T-helper 22 cell (primary cell): ENCODE data around the gene ROBO2.

Source experiments
- DNase-seq: peaks from one replicate; pipeline ENCODE4 v3.0.0-alpha.2; 2020; ENCODE audit warnings: low read depth

Gene ROBO2

GRCh38 chr3:77039606-77040171 is at the start of gene ROBO2:
Gene ROBO2, plus strand, starts transcription at chr3:77040099. Its CDS starts 687 bp downstream, at chr3:77040786.
- DNase-seq: no peak

DNA sequence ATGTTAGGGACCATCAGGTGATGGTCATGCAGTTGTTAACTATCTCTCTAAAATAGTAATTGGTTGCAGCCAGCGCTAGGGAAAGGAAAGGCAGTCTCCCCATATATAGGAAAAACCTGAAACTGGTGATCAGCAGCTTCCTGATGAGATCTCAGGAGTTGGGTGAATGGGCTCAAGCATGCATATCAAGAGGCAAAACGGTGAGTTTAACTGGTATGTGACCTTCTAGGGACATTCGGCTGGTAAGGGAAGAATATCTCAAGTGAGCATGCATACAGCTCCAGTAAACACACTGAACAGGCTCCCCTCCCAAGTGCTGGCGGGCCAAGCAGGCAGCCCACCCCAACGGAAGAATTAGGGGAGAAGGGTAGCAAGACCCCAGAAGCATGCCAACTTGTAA is 49.3 kb upstream of the ROBO2 start:
- no peak for DNase-seq

- DNase-seq: no peak
These were observed 48.7 kb upstream of the ROBO2 start for GRCh38 chr3:76991165-76991564.

- DNase-seq: no peak
These were observed 42.2 kb upstream of the ROBO2 start for GRCh38 chr3:76997733-76998132.

GRCh38 chr3:76998555-76998954 is 41.3 kb upstream of the ROBO2 start:
- no peak for DNase-seq

GRCh38 chr3:77001062-77001701 is 38.7 kb upstream of the ROBO2 start:
- no peak for DNase-seq

- no peak for DNase-seq
These were observed 25.7 kb upstream of the ROBO2 start for GRCh38 chr3:77014226-77014625.

DNA sequence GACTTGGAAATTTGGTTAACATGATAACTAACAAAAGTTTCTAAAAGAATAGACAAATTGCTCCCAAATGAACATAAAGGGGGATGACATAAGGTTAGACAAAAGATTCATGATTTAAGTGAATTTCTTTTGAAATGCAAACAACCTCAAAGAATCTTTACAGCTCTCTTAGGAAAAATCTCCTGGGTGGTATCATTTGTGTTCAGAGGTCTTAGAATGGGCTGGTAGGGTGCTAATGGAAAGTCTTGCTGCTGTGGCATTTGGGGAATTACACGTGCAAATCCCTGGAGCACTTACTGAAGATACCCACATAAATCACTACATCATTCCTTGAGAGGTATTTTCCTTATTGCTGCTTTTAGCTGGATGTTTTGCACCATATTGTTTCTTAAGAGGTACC is 14.4 kb upstream of the ROBO2 start:
- no peak for DNase-seq

- no peak for DNase-seq
These were observed 12.8 kb upstream of the ROBO2 start for GRCh38 chr3:77026904-77027634.

- no peak for DNase-seq
These were observed 11.9 kb upstream of the ROBO2 start for GRCh38 chr3:77028005-77028404.

GRCh38 chr3:77038468-77038929 is 1.4 kb upstream of the ROBO2 start:
- no peak for DNase-seq

- no peak for DNase-seq
These were observed 831 bp upstream of the ROBO2 start for GRCh38 chr3:77038930-77039605.

GRCh38 chr3:77040216-77040615 is 317 bp downstream of the ROBO2 start:
- no peak for DNase-seq

DNA sequence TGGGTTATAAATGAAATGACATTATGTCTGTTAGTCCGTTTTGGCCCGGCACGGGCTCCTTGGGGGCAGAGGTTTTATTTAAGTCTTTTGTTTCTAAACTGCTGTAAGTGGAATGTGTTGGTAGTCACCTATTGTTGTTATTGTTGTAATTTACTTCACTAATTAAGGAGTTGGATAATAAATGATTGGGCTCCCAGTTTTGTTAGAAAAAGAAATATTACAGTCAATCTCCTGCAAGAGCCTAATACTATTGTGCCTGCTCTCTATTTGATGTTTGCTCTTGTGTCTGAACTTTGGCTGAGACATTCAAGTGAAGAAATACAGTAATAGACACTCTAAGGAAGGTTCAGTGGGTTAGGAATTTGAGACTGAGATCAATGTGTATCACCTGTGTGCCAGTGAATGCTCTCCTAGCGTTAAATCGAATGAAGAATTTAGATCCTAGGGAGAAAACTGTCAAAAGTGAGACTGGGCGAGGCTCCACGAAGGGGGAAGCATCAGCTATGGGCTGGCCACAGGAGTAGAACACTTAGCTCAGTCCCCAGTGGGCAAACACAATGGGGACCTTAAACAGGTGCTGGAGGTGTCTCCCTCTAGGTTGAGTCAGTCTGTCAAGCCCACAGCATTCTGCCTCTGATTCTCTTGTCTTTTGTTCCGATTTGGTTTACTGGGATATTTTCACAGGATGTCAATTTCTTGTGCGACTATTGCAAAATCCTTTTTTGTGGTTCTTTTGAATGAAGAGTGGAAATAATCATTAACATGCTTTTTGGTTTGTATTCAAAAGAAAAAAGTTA is 1.2 kb downstream of the ROBO2 start:
- no peak for DNase-seq

DNA sequence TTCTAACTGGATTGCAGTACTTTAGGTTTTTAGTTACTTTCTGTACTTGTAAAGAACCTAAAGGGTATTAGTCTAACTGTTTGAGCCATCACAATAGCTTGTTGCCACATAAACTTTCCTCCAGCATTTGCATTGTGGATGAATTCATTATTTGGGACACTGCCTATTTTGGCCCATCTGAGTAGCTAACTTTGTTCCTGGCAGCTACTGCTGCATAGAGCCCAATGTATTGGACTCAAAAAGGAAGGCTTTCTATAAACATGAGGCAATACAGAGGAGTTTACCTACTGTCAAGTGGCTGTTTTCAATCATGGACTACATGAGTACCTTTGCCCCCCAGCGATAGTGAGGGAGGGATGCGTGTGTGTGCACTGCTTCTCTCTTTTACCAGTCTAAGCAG is 1.9 kb downstream of the ROBO2 start:
- DNase-seq: no peak

DNA sequence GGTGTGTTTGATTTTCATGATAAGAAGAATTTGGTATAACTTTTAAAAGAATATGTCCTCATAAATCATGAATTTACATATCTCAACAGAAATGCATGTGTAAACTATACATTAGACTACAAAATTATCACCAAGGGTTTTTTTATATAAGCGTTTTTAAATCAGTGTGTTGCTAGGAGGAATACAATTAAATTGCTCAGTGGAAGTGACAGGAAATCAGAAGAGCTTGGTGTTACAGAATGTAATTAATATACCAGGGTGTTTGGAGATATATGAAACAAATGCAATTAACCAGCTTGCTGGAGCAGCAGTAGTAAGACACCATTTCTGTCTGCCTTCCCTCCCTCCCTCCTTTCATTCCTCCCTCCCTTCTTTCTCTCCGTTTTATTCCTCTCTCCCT is 2.4 kb downstream of the ROBO2 start:
- no peak for DNase-seq

DNA sequence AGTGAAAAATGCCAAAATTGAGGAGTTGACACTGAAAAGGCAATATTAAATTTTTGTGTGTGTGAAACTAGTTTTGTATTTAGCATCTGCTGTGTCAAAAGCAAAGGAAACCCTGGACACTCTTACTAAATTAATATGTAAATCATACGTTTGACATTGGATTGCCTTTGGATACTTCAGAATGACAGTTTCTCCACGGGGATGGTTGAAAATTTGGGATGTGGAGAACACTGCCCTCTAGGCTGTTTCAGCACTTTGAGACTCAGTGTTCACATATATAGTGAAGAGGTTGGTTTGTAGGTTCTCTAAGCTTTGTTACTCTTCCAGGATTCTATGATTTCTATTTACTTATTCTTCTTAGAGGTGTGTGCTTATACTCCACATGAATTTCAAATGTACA is 3.0 kb downstream of the ROBO2 start:
- DNase-seq: no peak

- DNase-seq: no peak
These were observed 5.8 kb downstream of the ROBO2 start for GRCh38 chr3:77045686-77046085.

DNA sequence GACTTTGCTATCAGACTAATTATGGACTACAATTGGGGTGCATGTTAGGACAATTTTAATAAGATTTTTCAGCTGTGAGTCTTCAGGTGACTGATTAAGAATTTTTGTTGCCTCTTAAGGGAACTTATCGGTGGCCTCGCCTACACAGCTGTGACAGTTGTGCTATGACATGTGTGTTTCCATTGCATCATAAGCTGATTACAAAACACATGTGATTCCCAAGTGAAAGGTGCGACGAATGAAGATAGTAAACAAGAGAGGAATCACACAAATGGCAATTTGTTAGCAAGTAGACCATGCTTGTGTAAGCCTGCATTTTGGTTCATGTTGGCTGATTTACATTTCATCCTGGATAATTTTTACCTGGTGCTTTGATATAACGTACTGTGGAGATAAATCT is 8.3 kb downstream of the ROBO2 start:
- no peak for DNase-seq

DNA sequence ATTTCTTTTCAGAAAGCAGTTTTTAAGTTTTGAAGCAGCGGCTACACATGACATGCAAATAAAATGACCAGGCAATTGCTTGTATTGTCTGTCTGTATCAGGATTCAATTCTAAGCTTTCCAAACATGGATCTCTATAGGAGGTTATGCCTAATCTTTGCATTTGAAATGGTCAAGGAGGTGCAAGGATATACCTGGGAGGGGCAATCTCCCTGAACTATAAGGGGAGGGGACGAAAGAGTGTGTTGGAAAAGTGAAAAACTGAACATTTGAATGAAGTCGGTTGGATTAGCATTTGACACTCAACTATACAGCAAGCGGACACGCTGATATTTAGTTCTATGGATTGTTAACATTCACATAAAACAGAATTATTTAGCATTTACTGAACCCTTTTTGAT is 11.7 kb downstream of the ROBO2 start:
- no peak for DNase-seq

GRCh38 chr3:77052051-77052501 is 12.2 kb downstream of the ROBO2 start:
- no peak for DNase-seq
